GM18519 (cell line): ENCODE results near the gene PBOV1.

Experiments used
- ATAC-seq: cut with Tn5 transposase; IDR thresholded peaks from one replicate; pipeline ENCODE4 v1.9.1; 2021; ENCODE audit warnings: mild to moderate bottlenecking, moderate library complexity; ENCODE audit not compliant: unreplicated experiment, low FRiP score

PBOV1 gene

GRCh38 chr6:138206862-138207261 is 11.4 kb downstream of the PBOV1 start:
- ATAC-seq, result no peak

DNA sequence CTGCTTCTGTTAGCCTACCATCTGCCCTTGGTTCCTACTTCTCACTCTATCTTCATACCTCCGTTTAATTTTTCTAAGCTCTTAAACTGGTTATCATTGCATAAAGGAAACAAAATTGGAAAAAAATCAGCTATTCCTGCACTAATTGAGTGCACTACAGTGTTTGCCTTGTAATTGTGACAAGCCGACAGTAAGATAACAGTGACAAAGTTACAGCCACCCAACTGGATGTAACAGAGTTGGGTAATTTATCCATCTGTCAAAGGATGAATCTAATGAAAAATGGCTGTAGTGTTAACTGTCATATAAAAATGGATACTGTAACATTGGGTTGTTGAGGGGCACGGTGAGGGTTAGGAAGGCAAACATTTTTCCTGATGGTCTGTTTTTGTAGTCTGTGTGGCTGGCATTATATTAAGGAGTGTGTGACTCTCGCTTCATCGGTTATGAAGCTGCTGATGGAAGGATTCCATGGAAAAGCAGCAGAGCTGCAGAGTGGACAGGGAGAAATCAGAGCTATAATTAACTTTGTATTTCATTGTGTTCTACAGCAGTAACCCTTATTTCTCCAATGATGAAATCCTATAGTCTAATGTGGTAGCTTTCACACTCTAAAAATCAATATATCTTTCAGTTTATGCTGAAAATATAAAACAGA is 12.7 kb downstream of the PBOV1 start:
- no peak for ATAC-seq

- ATAC-seq, result no peak
Measured at GRCh38 chr6:138204792-138205384, 13.4 kb downstream of the PBOV1 start.

DNA sequence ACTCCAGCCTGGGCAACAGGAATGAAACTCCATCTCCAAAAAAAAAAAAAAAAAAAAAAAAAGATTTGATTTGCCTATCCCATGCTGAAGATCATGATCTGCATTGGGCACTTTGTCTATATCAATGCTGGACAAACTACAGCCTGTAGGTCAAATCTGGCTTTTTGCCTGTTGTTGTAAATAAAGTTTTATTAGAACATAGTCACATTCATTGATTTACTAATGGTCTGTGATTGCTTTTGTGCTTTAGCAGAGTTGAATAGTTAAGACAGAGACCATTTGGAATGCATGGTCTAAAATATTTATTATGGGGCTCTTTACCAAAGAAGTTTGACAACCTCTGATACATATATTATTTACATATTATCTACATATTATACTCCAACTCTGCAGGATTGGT is 14.0 kb downstream of the PBOV1 start:
- ATAC-seq, result no peak

DNA sequence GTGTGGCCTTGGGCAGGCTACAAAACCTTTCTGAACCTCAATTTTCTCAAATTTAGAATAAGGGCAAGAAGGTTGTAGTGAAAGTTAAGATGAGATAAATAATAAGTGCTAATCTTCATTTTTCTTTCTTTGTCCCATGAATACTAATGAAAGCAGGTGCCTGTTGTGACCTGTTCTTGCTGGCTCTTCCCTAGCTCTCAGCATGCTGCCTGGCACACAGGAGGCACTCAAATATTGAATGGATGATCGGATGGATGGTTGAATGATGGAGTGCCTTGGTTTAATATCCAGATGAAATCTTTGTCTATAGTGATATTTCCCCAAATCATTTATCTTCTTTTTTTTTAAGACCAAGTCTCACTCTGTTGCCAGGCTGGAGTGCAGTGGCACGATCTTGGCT is 15.0 kb downstream of the PBOV1 start:
- ATAC-seq, result no peak

DNA sequence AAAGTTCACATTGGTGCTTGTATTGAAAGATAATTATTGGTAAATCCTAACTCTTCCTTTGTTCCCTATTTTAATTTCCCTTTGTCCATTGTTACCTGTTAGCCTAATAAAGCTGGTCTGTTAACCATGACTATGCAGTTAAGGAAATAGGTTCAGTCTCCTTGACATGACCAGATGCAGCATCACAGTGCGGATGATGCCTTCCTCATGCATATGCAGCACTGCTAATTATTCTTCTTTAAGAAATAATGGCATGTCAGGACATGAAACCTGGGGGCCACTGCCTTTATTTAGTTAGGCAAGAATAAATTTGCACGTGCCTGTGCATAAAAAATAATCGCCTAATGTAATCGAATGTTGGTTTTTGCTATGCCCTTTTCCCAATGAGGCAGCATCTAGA is 16.5 kb downstream of the PBOV1 start:
- no peak for ATAC-seq

DNA sequence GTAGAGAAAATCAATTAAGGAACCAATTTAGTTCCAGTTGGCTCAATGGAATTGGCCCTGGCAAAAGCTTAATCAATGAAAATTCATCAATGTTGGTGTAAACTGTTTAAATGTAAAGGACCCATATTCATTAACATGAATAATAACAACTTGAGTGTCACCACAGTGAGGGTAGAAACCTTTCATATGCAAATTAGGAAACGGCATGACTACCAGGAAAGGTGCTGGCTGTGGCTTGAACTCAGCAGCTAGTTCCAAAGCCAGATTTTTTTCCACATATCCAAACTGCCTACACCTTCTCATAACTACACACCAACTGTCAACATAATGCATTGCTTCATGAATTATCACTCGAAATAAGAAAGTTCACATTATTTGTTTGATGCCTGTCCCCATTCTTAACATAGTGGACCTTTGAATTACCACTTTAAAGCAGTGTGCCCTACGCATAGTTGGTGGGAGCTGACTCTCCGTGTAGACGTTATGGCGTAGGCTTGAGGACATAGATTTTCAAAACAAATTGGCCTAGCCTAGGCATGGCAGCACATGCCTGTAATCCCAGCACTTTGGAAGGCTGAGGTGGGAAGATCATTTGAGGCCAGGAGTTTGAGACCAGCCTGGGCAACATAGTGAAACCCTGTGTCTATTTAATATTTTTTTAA is 19.7 kb downstream of the PBOV1 start:
- no peak for ATAC-seq

GRCh38 chr6:138197570-138197969 is 20.7 kb downstream of the PBOV1 start:
- no peak for ATAC-seq

- no peak for ATAC-seq
Measured at GRCh38 chr6:138196122-138196738, 22.1 kb downstream of the PBOV1 start.

DNA sequence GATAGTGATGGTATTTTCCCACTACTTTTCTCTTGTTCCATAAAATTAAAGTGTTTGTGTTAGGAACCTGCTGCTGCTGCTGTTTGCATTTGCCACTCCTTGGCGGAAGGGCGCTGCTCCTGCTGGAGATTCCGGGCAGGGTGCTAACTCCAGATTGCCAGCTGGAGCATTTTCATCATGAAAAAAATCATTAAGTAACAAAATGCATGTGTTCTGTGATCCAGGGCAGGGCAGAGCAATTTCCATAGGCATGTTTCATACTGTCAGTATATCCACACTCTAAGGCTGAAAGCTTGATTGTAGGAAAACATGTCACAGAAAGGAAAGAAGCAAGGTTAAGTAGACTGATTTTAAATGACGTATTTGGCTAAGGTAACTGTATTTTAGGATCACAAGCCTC is 24.0 kb downstream of the PBOV1 start:
- ATAC-seq, result no peak

DNA sequence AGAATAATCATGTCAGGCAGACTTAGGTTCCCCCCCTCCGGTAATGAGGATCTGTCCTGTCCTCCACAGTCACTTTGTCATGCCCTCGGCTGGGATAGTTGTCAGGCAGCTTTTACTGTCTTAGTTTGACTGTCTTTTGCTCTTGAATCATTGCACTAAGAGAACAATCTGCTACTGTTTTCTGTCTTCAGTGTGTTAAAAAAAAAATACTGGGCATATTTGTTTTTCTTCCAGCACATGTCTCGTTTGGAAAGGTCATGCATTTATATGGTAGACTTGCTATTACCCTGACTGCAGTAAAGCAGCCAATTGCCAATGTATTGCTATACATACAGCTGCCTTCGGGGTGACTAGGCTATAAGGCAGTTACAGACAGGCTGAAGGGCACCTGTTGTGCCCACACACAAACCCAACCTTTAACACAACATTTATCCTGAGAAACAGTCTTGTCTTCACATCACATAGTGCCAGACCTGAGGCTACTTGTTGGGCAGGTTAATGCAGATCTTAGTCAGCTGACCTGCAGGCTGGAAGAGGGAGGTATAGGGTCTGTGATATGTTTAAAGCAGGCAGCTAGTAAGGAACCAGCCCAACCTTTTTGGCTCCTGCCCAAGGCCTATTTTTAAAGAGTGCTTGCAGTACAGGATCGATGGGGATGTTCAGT is 29.9 kb downstream of the PBOV1 start:
- ATAC-seq, result no peak

DNA sequence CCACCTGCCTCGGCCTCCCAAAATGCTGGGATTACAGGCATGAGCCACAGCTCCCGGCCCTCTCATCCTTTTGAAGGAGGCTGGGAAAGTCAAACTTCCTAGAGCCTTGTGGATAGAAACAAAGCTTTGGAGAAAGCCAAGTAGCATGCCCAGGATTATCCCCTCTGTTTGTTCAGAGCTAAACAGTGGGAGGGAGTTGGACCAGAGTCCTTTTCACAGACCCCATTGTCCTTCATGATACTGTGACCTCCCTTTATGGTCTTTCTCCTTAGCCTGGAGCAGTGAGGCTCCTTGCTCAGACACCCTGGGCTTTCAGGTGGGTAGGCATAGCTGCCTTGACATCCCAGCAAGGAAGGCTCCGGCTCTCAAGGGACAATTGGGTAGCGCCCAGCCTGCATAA is 31.1 kb downstream of the PBOV1 start:
- no peak for ATAC-seq

DNA sequence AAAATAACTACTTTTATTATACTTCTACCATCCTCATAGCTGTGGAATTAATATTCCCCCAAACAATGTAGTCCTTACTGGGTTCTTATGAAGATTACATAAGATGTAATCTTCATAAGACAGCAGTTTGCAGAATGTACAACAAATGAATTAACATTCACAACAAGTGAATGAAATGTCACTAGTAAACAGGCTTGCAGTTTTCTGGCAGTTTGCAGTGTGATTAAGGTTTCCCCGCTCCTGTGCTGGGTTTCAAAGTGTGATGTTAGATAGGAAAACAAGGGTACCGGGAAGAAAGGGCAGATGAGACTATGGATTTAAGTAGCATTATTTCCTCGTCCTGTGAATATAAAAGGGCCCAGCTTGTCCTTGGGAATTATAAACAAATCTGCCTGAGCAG is 34.1 kb downstream of the PBOV1 start:
- ATAC-seq, result no peak

GRCh38 chr6:138183790-138184134 is 34.5 kb downstream of the PBOV1 start:
- ATAC-seq, result no peak

GRCh38 chr6:138182939-138183789 is 35.1 kb downstream of the PBOV1 start:
- no peak for ATAC-seq

DNA sequence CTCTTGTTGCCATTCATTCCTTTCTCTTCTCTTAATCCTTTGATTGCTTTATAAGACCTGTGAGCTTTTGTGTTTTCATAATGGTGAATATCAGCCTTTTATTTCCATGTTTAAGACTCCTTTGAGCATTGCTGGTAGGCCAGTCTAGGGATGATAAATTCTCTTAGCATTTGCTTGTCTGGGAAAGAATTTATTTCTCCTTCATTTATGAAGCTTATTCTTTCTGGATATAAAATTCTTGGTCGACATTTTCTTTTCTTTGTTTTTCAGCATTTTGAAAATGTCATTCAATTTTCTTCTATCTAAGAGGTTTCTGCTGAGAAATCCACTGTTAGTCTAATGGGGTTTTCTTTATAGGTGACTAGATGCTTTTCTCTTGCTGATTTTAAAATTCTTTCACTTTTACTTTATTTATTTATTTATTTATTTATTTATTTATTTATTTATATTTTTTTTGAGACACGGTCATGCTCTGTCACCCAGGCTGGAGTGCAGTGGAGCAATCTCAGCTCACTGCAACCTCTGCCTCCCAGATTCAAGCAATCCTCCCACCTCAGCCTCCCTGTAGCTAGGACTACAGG is 41.5 kb downstream of the PBOV1 start:
- ATAC-seq, result no peak

DNA sequence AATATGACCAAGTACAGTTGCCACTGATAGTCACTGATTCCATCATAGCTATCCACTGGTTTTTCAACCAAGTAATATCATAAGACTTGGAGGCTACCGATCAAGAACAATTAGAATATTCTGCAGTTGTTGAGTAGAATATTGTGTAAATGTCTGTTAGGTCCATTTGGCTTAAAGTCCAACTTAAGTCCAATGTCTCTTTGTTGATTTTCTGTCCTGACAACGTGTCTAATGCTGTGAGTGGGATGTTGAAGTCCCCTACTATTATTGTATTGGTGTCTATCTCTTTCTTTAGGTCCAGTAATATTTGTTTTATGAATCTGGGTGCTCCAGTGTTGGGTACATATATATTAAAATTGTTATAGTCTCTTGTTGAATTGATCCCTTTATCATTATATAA is 42.7 kb downstream of the PBOV1 start:
- ATAC-seq, result no peak
